H9 (cell line): ENCODE measurements around the gene GDI1. TPM values are rescaled to one million over a fixed set of nuclear protein-coding genes. Genes with fewer than 3 reads are reported as not detected.

Source experiments
- DNase-seq: peaks from one replicate; pipeline ENCODE4 v3.0.0-alpha.2; 2017
- H2AFZ ChIP-seq: one replicate; pipeline ENCODE4 v1.6.1; 2013; ENCODE audit warnings: mild to moderate bottlenecking, low read length, control low read depth, moderate library complexity
- H2AK5ac ChIP-seq: 2 replicates; pipeline ENCODE4 v1.6.1; 2013; ENCODE audit warnings: low read length, control low read depth, mixed read lengths; ENCODE audit not compliant: insufficient read length
- H2BK120ac ChIP-seq: one replicate; pipeline ENCODE4 v1.6.1; 2013; ENCODE audit warnings: low read depth, mild to moderate bottlenecking, low read length, control low read depth, inconsistent platforms; ENCODE audit not compliant: poor library complexity, severe bottlenecking
- H2BK12ac ChIP-seq: 2 replicates; pipeline ENCODE4 v1.6.1; 2013; ENCODE audit warnings: low read length, control low read depth, mixed read lengths, low read depth; ENCODE audit not compliant: insufficient read length
- H2BK15ac ChIP-seq: 2 replicates; pipeline ENCODE4 v1.6.1; 2013; ENCODE audit warnings: low read depth, low read length, control low read depth
- H2BK20ac ChIP-seq: one replicate; pipeline ENCODE4 v1.6.1; 2013; ENCODE audit warnings: low read depth, mild to moderate bottlenecking, low read length, control low read depth, inconsistent platforms; ENCODE audit not compliant: poor library complexity, severe bottlenecking
- H2BK5ac ChIP-seq: 2 replicates; pipeline ENCODE4 v1.6.1; 2013; ENCODE audit warnings: low read length, control low read depth, mixed read lengths; ENCODE audit not compliant: insufficient read length
- H3K14ac ChIP-seq: 2 replicates; pipeline ENCODE4 v1.6.1; 2013; ENCODE audit warnings: low read length, control low read depth; ENCODE audit not compliant: insufficient read depth
- H3K18ac ChIP-seq: 2 replicates; pipeline ENCODE4 v1.6.1; 2013; ENCODE audit warnings: low read depth, mild to moderate bottlenecking, mixed read lengths, low read length, control low read depth; ENCODE audit not compliant: insufficient read length
- H3K23ac ChIP-seq: 2 replicates; pipeline ENCODE4 v1.6.1; 2013; ENCODE audit warnings: low read length, control low read depth, mixed read lengths, low read depth; ENCODE audit not compliant: insufficient read length
- H3K23me2 ChIP-seq: 2 replicates; pipeline ENCODE4 v1.6.1; 2013; ENCODE audit warnings: low read depth, mild to moderate bottlenecking, mixed read lengths, low read length, control low read depth; ENCODE audit not compliant: insufficient read length, poor library complexity, severe bottlenecking
- H3K27ac ChIP-seq: 2 replicates; pipeline ENCODE4 v1.5.1; 2013; ENCODE audit warnings: low read length, control low read depth, mixed read lengths, low read depth; ENCODE audit not compliant: insufficient read length
- H3K27me3 ChIP-seq: 2 replicates; pipeline ENCODE4 v1.6.1; 2013; ENCODE audit warnings: low read length, control low read depth, inconsistent platforms; ENCODE audit not compliant: insufficient read depth
- H3K4ac ChIP-seq: 2 replicates; pipeline ENCODE4 v1.6.1; 2013; ENCODE audit warnings: low read depth, mild to moderate bottlenecking, control low read depth, inconsistent platforms, low read length, moderate library complexity
- H3K4me1 ChIP-seq: 2 replicates; pipeline ENCODE4 v1.6.1; 2013; ENCODE audit warnings: low read length, control low read depth, inconsistent platforms; ENCODE audit not compliant: insufficient read depth
- H3K4me2 ChIP-seq: 2 replicates; pipeline ENCODE4 v1.6.1; 2013; ENCODE audit warnings: low read length, control low read depth, mixed read lengths; ENCODE audit not compliant: insufficient read length, insufficient read depth
- H3K56ac ChIP-seq: 2 replicates; pipeline ENCODE4 v1.6.1; 2013; ENCODE audit warnings: low read depth, mild to moderate bottlenecking, mixed read lengths, low read length, control low read depth; ENCODE audit not compliant: insufficient read length
- H3K79me1 ChIP-seq: 2 replicates; pipeline ENCODE4 v1.6.1; 2013; ENCODE audit warnings: low read depth, mild to moderate bottlenecking, moderate library complexity, low read length, control low read depth, inconsistent platforms; ENCODE audit not compliant: insufficient read depth, poor library complexity, severe bottlenecking
- H3K79me2 ChIP-seq: 2 replicates; pipeline ENCODE4 v1.6.1; 2013; ENCODE audit warnings: low read length, control low read depth, inconsistent platforms; ENCODE audit not compliant: insufficient read depth
- H3K9ac ChIP-seq: 2 replicates; pipeline ENCODE4 v1.6.1; 2013; ENCODE audit warnings: low read length, control low read depth, mixed read lengths; ENCODE audit not compliant: insufficient read length; ENCODE audit errors: extremely low read depth
- H3K9me3 ChIP-seq: one replicate; pipeline ENCODE4 v1.6.1; 2013; ENCODE audit warnings: low read depth, low read length, inconsistent platforms; ENCODE audit not compliant: control insufficient read depth
- H3T11ph ChIP-seq: one replicate; pipeline ENCODE4 v1.6.1; 2013; ENCODE audit warnings: mild to moderate bottlenecking, low read length, control low read depth, inconsistent platforms
- H4K20me1 ChIP-seq: one replicate; pipeline ENCODE4 v1.6.1; 2013; ENCODE audit not compliant: control insufficient read depth, insufficient read length, insufficient read depth
- H4K5ac ChIP-seq: 2 replicates; pipeline ENCODE4 v1.6.1; 2013; ENCODE audit warnings: low read depth, mild to moderate bottlenecking, mixed read lengths, low read length, control low read depth; ENCODE audit not compliant: insufficient read length
- H4K8ac ChIP-seq: replicated peaks from 2 replicates; pipeline ENCODE4 v1.6.1; 2013; ENCODE audit warnings: low read length, control low read depth, mixed read lengths, low read depth; ENCODE audit not compliant: insufficient read length
- H4K91ac ChIP-seq: 2 replicates; pipeline ENCODE4 v1.6.1; 2013; ENCODE audit warnings: low read depth, mild to moderate bottlenecking, moderate library complexity, mixed read lengths, low read length, control low read depth; ENCODE audit not compliant: insufficient read length
- H3K27ac Mint-ChIP-seq, 3 experiments: 2 replicates in 2 of 3; 3 replicates in 1 of 3; pipeline ENCODE4 v1.8.0; 2020 to 2021; ENCODE audit warnings: mixed read lengths in 3 of 3, mild to moderate bottlenecking in 1 of 3, moderate library complexity in 1 of 3
- H3K27me3 Mint-ChIP-seq: 2 replicates; pipeline ENCODE4 v1.8.0; 2021; ENCODE audit warnings: low read depth, mild to moderate bottlenecking, moderate library complexity, mixed read lengths
- H3K36me3 Mint-ChIP-seq, 3 experiments: 2 replicates in 2 of 3; 3 replicates in 1 of 3; pipeline ENCODE4 v1.8.0; 2020 to 2021; ENCODE audit warnings: low read depth in 3 of 3, mixed read lengths in 3 of 3; ENCODE audit not compliant: insufficient read depth in 1 of 3
- H3K4me1 Mint-ChIP-seq, 2 experiments: 2 replicates each; pipeline ENCODE4 v1.8.0; 2020; ENCODE audit warnings: mixed read lengths in 2 of 2
- H3K4me3 Mint-ChIP-seq, 2 experiments: 2 replicates in 1 of 2; 3 replicates in 1 of 2; pipeline ENCODE4 v1.8.0; 2020 to 2021; ENCODE audit warnings: mild to moderate bottlenecking in 2 of 2, mixed read lengths in 2 of 2, moderate library complexity in 1 of 2
- H3K9me3 Mint-ChIP-seq, 2 experiments: 2 replicates in 1 of 2; 3 replicates in 1 of 2; pipeline ENCODE4 v1.8.0; 2020; ENCODE audit warnings: mild to moderate bottlenecking in 2 of 2, mixed read lengths in 2 of 2, moderate library complexity in 1 of 2
- WGBS: extraction: QIAGEN DNeasy Blood & Tissue Kit; methylation state at CpG from one replicate; pipeline ENCODE4 v1.1.7; 2013; ENCODE audit warnings: missing lambda C conversion rate, low lambda C conversion rate, mixed read lengths; ENCODE audit not compliant: insufficient read length; ENCODE audit errors: extremely low coverage; 5-methylcytosine and 5-hydroxymethylcytosine counted together
- total RNA-seq: library from RNA; stranded (reverse); gene quantifications from 2 replicates; pipeline ENCODE4 v1.2.1, GENCODE V29; 2021
- TF ChIP-seq, protein P1 (sequence below): fragments of 200-600 bp; sonication (generic); conservative IDR thresholded peaks from 3 replicates; pipeline ENCODE4 v1.8.0; 2021; ENCODE audit warnings: antibody characterized with exemption, mild to moderate bottlenecking

Gene GDI1
- total RNA-seq, 1 experiment from 2014 or later = 111 TPM

DNA sequence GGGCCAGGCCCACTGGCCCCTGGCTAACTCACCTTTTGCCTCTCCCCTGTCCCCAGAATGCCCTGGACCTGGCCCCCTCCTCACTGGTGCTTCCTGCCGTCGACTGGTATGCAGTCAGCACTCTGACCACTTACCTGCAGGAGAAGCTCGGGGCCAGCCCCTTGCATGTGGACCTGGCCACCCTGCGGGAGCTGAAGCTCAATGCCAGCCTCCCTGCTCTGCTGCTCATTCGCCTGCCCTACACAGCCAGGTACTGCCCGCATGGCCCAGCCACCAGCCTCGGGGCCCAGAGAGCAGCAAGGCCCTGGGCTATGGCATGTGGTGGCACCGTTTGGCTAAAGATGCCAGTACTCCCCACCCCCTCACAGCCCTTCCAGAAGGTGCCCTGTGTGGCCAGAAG, 4.7 kb upstream of the GDI1 start:
- no peak overlapping the region for H3K4me3 Mint-ChIP-seq

More for the DNA sequence above, 4.7 kb upstream of the GDI1 start:
- peaks cover 7 to 22% of the 10 kb centered on the region in 2 experiments for H3K4me1 Mint-ChIP-seq
- Histone ChIP-seq H2BK120ac (no peak overlapping the region), H4K20me1 (no peaks in the 10 kb centered on the region), H3K79me1 (no peaks in the 10 kb centered on the region), H3K14ac (no peak overlapping the region), H2AK5ac (no peak overlapping the region), H2BK15ac (no peak overlapping the region), H4K91ac (no peak overlapping the region), H3K18ac (no peak overlapping the region), H3K4me2 (no peak overlapping the region), H3K4ac (no peak overlapping the region), H2BK20ac (no peak overlapping the region), H3K79me2 (no peaks in the 10 kb centered on the region), H3K27ac (no peak overlapping the region), H2AFZ (no peak overlapping the region), H3K4me1 (no peaks in the 10 kb centered on the region), H2BK5ac (no peak overlapping the region), H3K56ac (no peak overlapping the region), H3K9me3 (peaks cover 33% of the 10 kb centered on the region), H3K23ac (no peak overlapping the region), H4K8ac (no peak overlapping the region), H4K5ac (no peak overlapping the region), H3K23me2 (no peaks in the 10 kb centered on the region), H3K27me3 (no peaks in the 10 kb centered on the region), H3T11ph (no peak overlapping the region), H2BK12ac (no peak overlapping the region), H3K9ac (no peak overlapping the region)
- WGBS = no CpG with 5 or more reads among the region's 8 CpGs
- TF ChIP-seq, protein P1, sequence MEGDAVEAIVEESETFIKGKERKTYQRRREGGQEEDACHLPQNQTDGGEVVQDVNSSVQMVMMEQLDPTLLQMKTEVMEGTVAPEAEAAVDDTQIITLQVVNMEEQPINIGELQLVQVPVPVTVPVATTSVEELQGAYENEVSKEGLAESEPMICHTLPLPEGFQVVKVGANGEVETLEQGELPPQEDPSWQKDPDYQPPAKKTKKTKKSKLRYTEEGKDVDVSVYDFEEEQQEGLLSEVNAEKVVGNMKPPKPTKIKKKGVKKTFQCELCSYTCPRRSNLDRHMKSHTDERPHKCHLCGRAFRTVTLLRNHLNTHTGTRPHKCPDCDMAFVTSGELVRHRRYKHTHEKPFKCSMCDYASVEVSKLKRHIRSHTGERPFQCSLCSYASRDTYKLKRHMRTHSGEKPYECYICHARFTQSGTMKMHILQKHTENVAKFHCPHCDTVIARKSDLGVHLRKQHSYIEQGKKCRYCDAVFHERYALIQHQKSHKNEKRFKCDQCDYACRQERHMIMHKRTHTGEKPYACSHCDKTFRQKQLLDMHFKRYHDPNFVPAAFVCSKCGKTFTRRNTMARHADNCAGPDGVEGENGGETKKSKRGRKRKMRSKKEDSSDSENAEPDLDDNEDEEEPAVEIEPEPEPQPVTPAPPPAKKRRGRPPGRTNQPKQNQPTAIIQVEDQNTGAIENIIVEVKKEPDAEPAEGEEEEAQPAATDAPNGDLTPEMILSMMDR = no peak
- H3K27ac Mint-ChIP-seq = no peak overlapping the region
- peaks cover 71 to 83% of the 10 kb centered on the region in 2 experiments for H3K9me3 Mint-ChIP-seq
- peaks cover 15 to 47% (median 43%) of the 10 kb centered on the region in 3 experiments for H3K36me3 Mint-ChIP-seq
- DNase-seq = no peak
- no peaks in the 10 kb centered on the region for H3K27me3 Mint-ChIP-seq
